Suprapubic skin (tissue), 4 donors: ENCODE measurements around the gene KIF12.

Source experiments
- CTCF ChIP-seq, 2 donors: fragments of 200-600 bp in 1 of 2; fragments of 450-650 bp in 1 of 2; sonication (generic) in 1 of 2; IDR thresholded peaks; one replicate each; pipeline ENCODE4 v1.5.1; 2016 to 2019; ENCODE audit warnings: antibody characterized with exemption in 2 of 2, mild to moderate bottlenecking in 1 of 2, moderate library complexity in 1 of 2
- EP300 ChIP-seq: sonication (generic); formaldehyde crosslinking; IDR thresholded peaks from one replicate; pipeline ENCODE4 v1.6.1; 2017; ENCODE audit warnings: antibody characterized with exemption
- POLR2A ChIP-seq, 2 donors: fragments of 450-650 bp; IDR thresholded peaks; one replicate each; pipeline ENCODE4 v1.6.1; 2017; ENCODE audit warnings: antibody characterized with exemption in 2 of 2, mild to moderate bottlenecking in 2 of 2, moderate library complexity in 2 of 2
- POLR2AphosphoS5 ChIP-seq, 3 donors: sonication (generic); formaldehyde crosslinking; IDR thresholded peaks; one replicate each; pipeline ENCODE4 v1.6.1; 2017; ENCODE audit warnings: antibody characterized with exemption in 3 of 3

GRCh38 chr9:114056527-114056926 is 42.6 kb downstream of the KIF12 start:
- TF ChIP-seq CTCF (IDR thresholded peaks at IDR 0.05) (no peak), POLR2A (IDR thresholded peaks at IDR 0.05) (no peak), POLR2AphosphoS5 (IDR thresholded peaks at IDR 0.05) (no peak), EP300 (no peak)
